Endothelial cell of umbilical vein (primary cell): ENCODE results near the gene GRID1.

Experiments used
- CTCF ChIP-seq, 2 donors: IDR thresholded peaks; 1 replicate in 1 of 2; 2 replicates in 1 of 2; pipeline ENCODE4 v1.5.1; 2011; ENCODE audit warnings: low read length in 2 of 2, mild to moderate bottlenecking in 2 of 2, moderate library complexity in 2 of 2, control low read depth in 1 of 2, inconsistent platforms in 1 of 2, low read depth in 1 of 2; ENCODE audit not compliant: insufficient read depth in 1 of 2; ENCODE audit errors: extremely low read depth in 1 of 2
- POLR2A ChIP-seq: IDR thresholded peaks from 2 replicates; pipeline ENCODE4 v1.6.1; 2012; ENCODE audit warnings: low read depth, mild to moderate bottlenecking, control low read depth, low read length
- POLR2AphosphoS5 ChIP-seq: IDR thresholded peaks from 2 replicates; pipeline ENCODE4 v1.6.1; 2012; ENCODE audit warnings: low read depth, mild to moderate bottlenecking, control low read depth, low read length, moderate library complexity; ENCODE audit not compliant: insufficient read depth

GRCh38 chr10:85615556-85615955, 751.0 kb downstream of the GRID1 start:
- TF ChIP-seq POLR2A (no peak), POLR2AphosphoS5 (no peak), CTCF (IDR thresholded peaks at IDR 0.05; ENCODE audit: extremely low read depth in 1 of 2, insufficient read depth in 1 of 2, low read depth in 1 of 2, low read length in 2 of 2) (no peak)
